ENCODE data around the gene MCHR1.
"Not testable (repeated sequence)": the region's sequence is repeated elsewhere in the genome, so short reads cannot be mapped to it uniquely, and the experiment has no call there.

The MCHR1 gene

GRCh38 chr22:40671369-40671768 lies 7.9 kb upstream of the MCHR1 start:
- Histone ChIP-seq H3K23ac (ENCODE audit: low read length) (no peak overlapping the region), H3K79me2 (ENCODE audit: control insufficient read depth, insufficient read depth, low read length) (no peaks in the 10 kb centered on the region), H4K8ac (ENCODE audit: low read depth, low read length) (no peak overlapping the region), H2BK5ac (ENCODE audit: low read length) (no peak overlapping the region), H3K9ac (ENCODE audit: low read length) (no peak overlapping the region), H3K79me1 (ENCODE audit: low read length) (no peaks in the 10 kb centered on the region), H2AK5ac (ENCODE audit: low read length) (no peak overlapping the region), H3K18ac (ENCODE audit: low read length) (no peak overlapping the region), H3K4me1 (ENCODE audit: control insufficient read depth, low read depth, low read length) (no peaks in the 10 kb centered on the region), H2BK15ac (replicated peaks; ENCODE audit: low read depth) (no peak overlapping the region), H3K27me3 (ENCODE audit: insufficient read depth, low read length, poor library complexity) (no peaks in the 10 kb centered on the region), H3K4me3 (ENCODE audit: low read length) (no peak overlapping the region), H3K4me2 (ENCODE audit: low read length) (no peak overlapping the region), H3K56ac (ENCODE audit: low read length) (no peak overlapping the region), H3K36me3 (ENCODE audit: control insufficient read depth, insufficient read depth, low read length) (no peaks in the 10 kb centered on the region), H3K4ac (ENCODE audit: low read depth, low read length) (no peak overlapping the region), H2BK120ac (ENCODE audit: low read depth, low read length) (no peak overlapping the region), H3K27ac (ENCODE audit: low read depth, low read length) (no peak overlapping the region), H4K5ac (ENCODE audit: low read length) (no peak overlapping the region)
- WGBS (ENCODE audit: extremely low coverage, insufficient coverage, low lambda C conversion rate), result no CpG with 5 or more reads among the region's 13 CpGs
- no peak for DNase-seq

- no peak overlapping the region for H2BK120ac ChIP-seq (ENCODE audit: low read depth, low read length)
- H2BK5ac ChIP-seq (ENCODE audit: low read length), result no peak overlapping the region
- H3K56ac ChIP-seq (ENCODE audit: low read length), result no peak overlapping the region
- no peak overlapping the region for H3K4ac ChIP-seq (ENCODE audit: low read depth, low read length)
- DNase-seq, result no peak
- H3K4me3 ChIP-seq (ENCODE audit: low read length), result no peak overlapping the region
- H3K27me3 ChIP-seq (ENCODE audit: insufficient read depth, low read length, poor library complexity), result no peaks in the 10 kb centered on the region
- H2BK15ac ChIP-seq (replicated peaks; ENCODE audit: low read depth), result no peak overlapping the region
- no peak overlapping the region for H2AK5ac ChIP-seq (ENCODE audit: low read length)
- no peak overlapping the region for H4K5ac ChIP-seq (ENCODE audit: low read length)
- H3K23ac ChIP-seq (ENCODE audit: low read length), result no peak overlapping the region
- H3K9ac ChIP-seq (ENCODE audit: low read length), result no peak overlapping the region
- no peaks in the 10 kb centered on the region for H3K36me3 ChIP-seq (ENCODE audit: control insufficient read depth, insufficient read depth, low read length)
- no peak overlapping the region for H3K27ac ChIP-seq (ENCODE audit: low read depth, low read length)
- H4K8ac ChIP-seq (ENCODE audit: low read depth, low read length), result no peak overlapping the region
- no peaks in the 10 kb centered on the region for H3K4me1 ChIP-seq (ENCODE audit: control insufficient read depth, low read depth, low read length)
- H3K18ac ChIP-seq (ENCODE audit: low read length), result no peak overlapping the region
- no CpG with 5 or more reads among the region's 7 CpGs for WGBS (ENCODE audit: extremely low coverage, insufficient coverage, low lambda C conversion rate)
- no peaks in the 10 kb centered on the region for H3K79me1 ChIP-seq (ENCODE audit: low read length)
- H3K79me2 ChIP-seq (ENCODE audit: control insufficient read depth, insufficient read depth, low read length), result no peaks in the 10 kb centered on the region
- no peak overlapping the region for H3K4me2 ChIP-seq (ENCODE audit: low read length)
Measured at GRCh38 chr22:40671796-40672360, 7.4 kb upstream of the MCHR1 start.

- H3K4me2 ChIP-seq (ENCODE audit: low read length), result no peak overlapping the region
- H3K4me1 ChIP-seq (ENCODE audit: control insufficient read depth, low read depth, low read length), result no peaks in the 10 kb centered on the region
- no peak overlapping the region for H3K4ac ChIP-seq (ENCODE audit: low read depth, low read length)
- H3K56ac ChIP-seq (ENCODE audit: low read length), result no peak overlapping the region
- H4K5ac ChIP-seq (ENCODE audit: low read length), result no peak overlapping the region
- H3K18ac ChIP-seq (ENCODE audit: low read length), result no peak overlapping the region
- no peak overlapping the region for H2BK5ac ChIP-seq (ENCODE audit: low read length)
- H4K8ac ChIP-seq (ENCODE audit: low read depth, low read length), result no peak overlapping the region
- DNase-seq, result no peak
- H3K36me3 ChIP-seq (ENCODE audit: control insufficient read depth, insufficient read depth, low read length), result no peaks in the 10 kb centered on the region
- H2BK15ac ChIP-seq (replicated peaks; ENCODE audit: low read depth), result no peak overlapping the region
- no peak overlapping the region for H3K4me3 ChIP-seq (ENCODE audit: low read length)
- H3K79me1 ChIP-seq (ENCODE audit: low read length), result no peaks in the 10 kb centered on the region
- H2BK120ac ChIP-seq (ENCODE audit: low read depth, low read length), result no peak overlapping the region
- H3K27me3 ChIP-seq (ENCODE audit: insufficient read depth, low read length, poor library complexity), result no peaks in the 10 kb centered on the region
- H3K27ac ChIP-seq (ENCODE audit: low read depth, low read length), result no peak overlapping the region
- WGBS (ENCODE audit: extremely low coverage, insufficient coverage, low lambda C conversion rate), result no CpG with 5 or more reads among the region's 4 CpGs
- H3K79me2 ChIP-seq (ENCODE audit: control insufficient read depth, insufficient read depth, low read length), result no peaks in the 10 kb centered on the region
- H3K9ac ChIP-seq (ENCODE audit: low read length), result no peak overlapping the region
- no peak overlapping the region for H3K23ac ChIP-seq (ENCODE audit: low read length)
- no peak overlapping the region for H2AK5ac ChIP-seq (ENCODE audit: low read length)
Measured at GRCh38 chr22:40673017-40673416, 6.3 kb upstream of the MCHR1 start.

- no peaks in the 10 kb centered on the region for H3K36me3 ChIP-seq (ENCODE audit: control insufficient read depth, insufficient read depth, low read length)
- H3K27me3 ChIP-seq (ENCODE audit: insufficient read depth, low read length, poor library complexity), result no peaks in the 10 kb centered on the region
- H4K5ac ChIP-seq (ENCODE audit: low read length), result no peak overlapping the region
- no peak overlapping the region for H3K27ac ChIP-seq (ENCODE audit: low read depth, low read length)
- H3K18ac ChIP-seq (ENCODE audit: low read length), result no peak overlapping the region
- no peak overlapping the region for H2AK5ac ChIP-seq (ENCODE audit: low read length)
- no peak overlapping the region for H2BK120ac ChIP-seq (ENCODE audit: low read depth, low read length)
- H3K79me2 ChIP-seq (ENCODE audit: control insufficient read depth, insufficient read depth, low read length), result no peaks in the 10 kb centered on the region
- H4K8ac ChIP-seq (ENCODE audit: low read depth, low read length), result no peak overlapping the region
- no peak overlapping the region for H3K4ac ChIP-seq (ENCODE audit: low read depth, low read length)
- H3K4me2 ChIP-seq (ENCODE audit: low read length), result no peak overlapping the region
- peaks cover under 1% of the 10 kb centered on the region for H3K4me1 ChIP-seq (ENCODE audit: control insufficient read depth, low read depth, low read length)
- DNase-seq, result no peak
- no peak overlapping the region for H2BK5ac ChIP-seq (ENCODE audit: low read length)
- WGBS (ENCODE audit: extremely low coverage, insufficient coverage, low lambda C conversion rate), result no CpG with 5 or more reads among the region's 4 CpGs
- no peaks in the 10 kb centered on the region for H3K79me1 ChIP-seq (ENCODE audit: low read length)
- H3K4me3 ChIP-seq (ENCODE audit: low read length), result no peak overlapping the region
- no peak overlapping the region for H2BK15ac ChIP-seq (replicated peaks; ENCODE audit: low read depth)
- no peak overlapping the region for H3K56ac ChIP-seq (ENCODE audit: low read length)
- H3K23ac ChIP-seq (ENCODE audit: low read length), result no peak overlapping the region
- H3K9ac ChIP-seq (ENCODE audit: low read length), result no peak overlapping the region
Measured at GRCh38 chr22:40674274-40674673, 5.0 kb upstream of the MCHR1 start.

- not testable (repeated sequence) for H3K18ac ChIP-seq (ENCODE audit: low read length); H3K79me2 ChIP-seq (ENCODE audit: control insufficient read depth, insufficient read depth, low read length); H2BK5ac ChIP-seq (ENCODE audit: low read length); H2BK15ac ChIP-seq (replicated peaks; ENCODE audit: low read depth); H3K27ac ChIP-seq (ENCODE audit: low read depth, low read length); H2AK5ac ChIP-seq (ENCODE audit: low read length); H4K5ac ChIP-seq (ENCODE audit: low read length); H3K4me1 ChIP-seq (ENCODE audit: control insufficient read depth, low read depth, low read length); H3K27me3 ChIP-seq (ENCODE audit: insufficient read depth, low read length, poor library complexity); H3K36me3 ChIP-seq (ENCODE audit: control insufficient read depth, insufficient read depth, low read length); H2BK120ac ChIP-seq (ENCODE audit: low read depth, low read length); DNase-seq; H3K23ac ChIP-seq (ENCODE audit: low read length); H3K4me2 ChIP-seq (ENCODE audit: low read length); H3K79me1 ChIP-seq (ENCODE audit: low read length); H3K9ac ChIP-seq (ENCODE audit: low read length); H3K4me3 ChIP-seq (ENCODE audit: low read length); H3K4ac ChIP-seq (ENCODE audit: low read depth, low read length); H4K8ac ChIP-seq (ENCODE audit: low read depth, low read length); H3K56ac ChIP-seq (ENCODE audit: low read length)
- WGBS (ENCODE audit: extremely low coverage, insufficient coverage, low lambda C conversion rate), result no CpG with 5 or more reads among the region's 4 CpGs
Measured at GRCh38 chr22:40676166-40676565, 3.1 kb upstream of the MCHR1 start.

DNA sequence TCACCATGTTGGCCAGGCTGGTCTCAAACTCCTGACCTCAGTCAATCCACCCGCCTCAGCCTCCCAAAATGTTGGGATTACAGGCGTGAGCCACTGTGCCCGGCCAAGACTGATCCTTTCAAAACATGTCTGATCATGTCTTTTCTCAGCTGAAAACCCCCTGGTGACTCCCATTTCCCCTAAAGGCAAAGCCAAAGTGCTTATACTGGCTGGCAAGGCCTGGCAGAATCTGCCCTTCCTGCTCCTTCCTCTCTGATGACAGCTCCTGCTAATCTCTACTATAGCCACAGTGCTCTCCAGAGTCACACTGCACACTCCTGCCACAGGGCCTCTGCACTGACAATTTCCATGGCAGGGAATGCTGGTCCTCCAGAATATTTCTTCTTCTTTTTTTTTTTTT lies 2.6 kb upstream of the MCHR1 start:
- H3K79me1 ChIP-seq (ENCODE audit: low read length), result no peaks in the 10 kb centered on the region
- H3K36me3 ChIP-seq (ENCODE audit: control insufficient read depth, insufficient read depth, low read length), result no peaks in the 10 kb centered on the region
- H3K56ac ChIP-seq (ENCODE audit: low read length), result no peak overlapping the region
- H3K18ac ChIP-seq (ENCODE audit: low read length), result no peak overlapping the region
- peaks cover 4% of the 10 kb centered on the region for H3K4me1 ChIP-seq (ENCODE audit: control insufficient read depth, low read depth, low read length)
- DNase-seq, result no peak
- H3K27ac ChIP-seq (ENCODE audit: low read depth, low read length), result no peak overlapping the region
- no peak overlapping the region for H4K8ac ChIP-seq (ENCODE audit: low read depth, low read length)
- no peak overlapping the region for H4K5ac ChIP-seq (ENCODE audit: low read length)
- H3K9ac ChIP-seq (ENCODE audit: low read length), result no peak overlapping the region
- H3K23ac ChIP-seq (ENCODE audit: low read length), result no peak overlapping the region
- no peak overlapping the region for H2BK15ac ChIP-seq (replicated peaks; ENCODE audit: low read depth)
- H3K4ac ChIP-seq (ENCODE audit: low read depth, low read length), result no peak overlapping the region
- no CpG with 5 or more reads among the region's 3 CpGs for WGBS (ENCODE audit: extremely low coverage, insufficient coverage, low lambda C conversion rate)
- H2BK5ac ChIP-seq (ENCODE audit: low read length), result no peak overlapping the region
- no peak overlapping the region for H2BK120ac ChIP-seq (ENCODE audit: low read depth, low read length)
- H3K79me2 ChIP-seq (ENCODE audit: control insufficient read depth, insufficient read depth, low read length), result no peaks in the 10 kb centered on the region
- no peak overlapping the region for H2AK5ac ChIP-seq (ENCODE audit: low read length)
- H3K4me3 ChIP-seq (ENCODE audit: low read length), result no peak overlapping the region
- no peak overlapping the region for H3K4me2 ChIP-seq (ENCODE audit: low read length)
- H3K27me3 ChIP-seq (ENCODE audit: insufficient read depth, low read length, poor library complexity), result no peaks in the 10 kb centered on the region
